ENCODE data around the gene CNBD2. TPM values are rescaled to one million over a fixed set of nuclear protein-coding genes. Genes with fewer than 3 reads are reported as not detected.

CNBD2 gene
- total RNA-seq (7.4 TPM), polyA plus RNA-seq (ENCODE audit: insufficient read depth, low read depth, low replicate concordance) (11.4 TPM)
- long read RNA-seq, donor 1, transcript CNBD2-206 (1 exons, 662 nt), result major isoform, 7 of 7 reads
- long read RNA-seq, donor 1, partial matches to known transcripts, result 0 of 7 reads
- long read RNA-seq, donor 1, other reads (novel, unspliced or antisense), result 0 of 7 reads
- long read RNA-seq, donor 2, transcript CNBD2-206 (1 exons, 662 nt), result major isoform, 11 of 11 reads
- long read RNA-seq, donor 2, partial matches to known transcripts, result 0 of 11 reads
- long read RNA-seq, donor 2, other reads (novel, unspliced or antisense), result 0 of 11 reads
- long read RNA-seq, donor 3, transcript CNBD2-206 (1 exons, 662 nt), result major isoform, 12 of 12 reads
- long read RNA-seq, donor 3, partial matches to known transcripts, result 0 of 12 reads
- long read RNA-seq, donor 3, other reads (novel, unspliced or antisense), result 0 of 12 reads
- long read RNA-seq, donor 4, partial matches to known transcripts, result 0 of 4 reads
- long read RNA-seq, donor 4, other reads (novel, unspliced or antisense), result 0 of 4 reads
- long read RNA-seq, donor 5, partial matches to known transcripts, result 0 of 4 reads
- long read RNA-seq, donor 5, other reads (novel, unspliced or antisense), result 0 of 4 reads
- long read RNA-seq, donor 6, transcript CNBD2-206 (1 exons, 662 nt), result major isoform, 10 of 10 reads
- long read RNA-seq, donor 6, partial matches to known transcripts, result 0 of 10 reads
- long read RNA-seq, donor 6, other reads (novel, unspliced or antisense), result 0 of 10 reads
- long read RNA-seq, donor 7, partial matches to known transcripts, result 0 of 2 reads
- long read RNA-seq, donor 7, other reads (novel, unspliced or antisense), result 0 of 2 reads
- long read RNA-seq, donor 8, transcript CNBD2-206 (1 exons, 662 nt), result major isoform, 13 of 13 reads
- long read RNA-seq, donor 8, partial matches to known transcripts, result 0 of 13 reads
- long read RNA-seq, donor 8, other reads (novel, unspliced or antisense), result 0 of 13 reads
- long read RNA-seq, donor 9, transcript CNBD2-206 (1 exons, 662 nt), result major isoform, 8 of 8 reads
- long read RNA-seq, donor 9, partial matches to known transcripts, result 0 of 8 reads
- long read RNA-seq, donor 9, other reads (novel, unspliced or antisense), result 0 of 8 reads
- long read RNA-seq, donor 10, partial matches to known transcripts, result 0 of 4 reads
- long read RNA-seq, donor 10, other reads (novel, unspliced or antisense), result 0 of 4 reads

- Histone ChIP-seq H3K36me3 (ENCODE audit: control insufficient read depth in 2 of 3, insufficient read depth in 3 of 3, low read length in 3 of 3) (no peaks in the 10 kb centered on the region), H3K9me3 (ENCODE audit: control insufficient read depth in 2 of 3, insufficient read depth in 1 of 3, low read length in 3 of 3) (no peaks in the 10 kb centered on the region), H3K9ac (ENCODE audit: low read length in 3 of 3) (no peak within 1 kb of the TSS), H3K27me3 (ENCODE audit: control insufficient read depth, insufficient read depth, low read length) (no peaks in the 10 kb centered on the region), H3K4me3 (ENCODE audit: low read length in 3 of 3) (no peak within 1 kb of the TSS), H3K4me1 (ENCODE audit: control insufficient read depth in 2 of 3, insufficient read depth in 2 of 3, low read depth in 1 of 3, low read length in 3 of 3) (no peaks in the 10 kb centered on the region), H3K27ac (ENCODE audit: low read depth in 2 of 2, low read length in 2 of 2) (no peak within 1 kb of the TSS)
- FAIRE-seq (no peak), DNase-seq (no peak)
- intact Hi-C loops (cut with DNase I), result no loop called here
- TF ChIP-seq CTCF (IDR thresholded peaks at IDR 0.05; ENCODE audit: borderline replicate concordance, extremely low read depth, insufficient read depth), result no peak
Observed at GRCh38 chr20:35967979-35968640, at the start of gene CNBD2. CNBD2 (plus strand) TSS chr20:35968590; CDS start chr20:35968763, 173 bp downstream.

GRCh38 chr20:35920523-35920922, 47.9 kb upstream of the CNBD2 start:
- H3K9me3 ChIP-seq (ENCODE audit: control insufficient read depth in 2 of 3, insufficient read depth in 1 of 3, low read length in 3 of 3), result no peaks in the 10 kb centered on the region
- peaks cover 2 to 12% (median 10%) of the 10 kb centered on the region in 3 donors for H3K36me3 ChIP-seq (ENCODE audit: control insufficient read depth in 2 of 3, insufficient read depth in 3 of 3, low read length in 3 of 3)
- no peaks in the 10 kb centered on the region for H3K27me3 ChIP-seq (ENCODE audit: control insufficient read depth, insufficient read depth, low read length)
- H3K4me3 ChIP-seq (ENCODE audit: low read length in 3 of 3), result no peak overlapping the region
- no peak overlapping the region for H3K9ac ChIP-seq (ENCODE audit: low read length in 3 of 3)
- no peak for FAIRE-seq
- H3K27ac ChIP-seq (ENCODE audit: low read depth in 2 of 2, low read length in 2 of 2), result no peak overlapping the region
- intact Hi-C loops (cut with DNase I), result no loop called here
- TF ChIP-seq CTCF (IDR thresholded peaks at IDR 0.05; ENCODE audit: borderline replicate concordance, extremely low read depth, insufficient read depth), result no peak
- no peaks in the 10 kb centered on the region for H3K4me1 ChIP-seq (ENCODE audit: control insufficient read depth in 2 of 3, insufficient read depth in 2 of 3, low read depth in 1 of 3, low read length in 3 of 3)
- DNase-seq, result no peak

- intact Hi-C loops (cut with DNase I), result no loop called here
- Histone ChIP-seq H3K9ac (ENCODE audit: low read length in 3 of 3) (no peak overlapping the region), H3K27me3 (ENCODE audit: control insufficient read depth, insufficient read depth, low read length) (no peaks in the 10 kb centered on the region), H3K9me3 (ENCODE audit: control insufficient read depth in 2 of 3, insufficient read depth in 1 of 3, low read length in 3 of 3) (no peaks in the 10 kb centered on the region), H3K27ac (ENCODE audit: low read depth in 2 of 2, low read length in 2 of 2) (no peak overlapping the region), H3K36me3 (ENCODE audit: control insufficient read depth in 2 of 3, insufficient read depth in 3 of 3, low read length in 3 of 3) (peaks cover 4 to 34% (median 7%) of the 10 kb centered on the region in 3 donors), H3K4me1 (ENCODE audit: control insufficient read depth in 2 of 3, insufficient read depth in 2 of 3, low read depth in 1 of 3, low read length in 3 of 3) (no peaks in the 10 kb centered on the region), H3K4me3 (ENCODE audit: low read length in 3 of 3) (no peak overlapping the region)
- DNase-seq, result no peak
- no peak for FAIRE-seq
- TF ChIP-seq CTCF (IDR thresholded peaks at IDR 0.05; ENCODE audit: borderline replicate concordance, extremely low read depth, insufficient read depth), result no peak
Observed at GRCh38 chr20:35929301-35929700, 39.1 kb upstream of the CNBD2 start.
